Neutrophil (primary cell): ENCODE results near the gene FBXO45.

Experiments
- H3K27ac ChIP-seq: fragments of 200-600 bp; sonication (generic); 2 replicates; pipeline ENCODE4 v1.5.1; 2016; ENCODE audit warnings: mild to moderate bottlenecking, moderate library complexity
- H3K27me3 ChIP-seq: fragments of 200-600 bp; sonication (generic); 2 replicates; pipeline ENCODE4 v1.6.0; 2016; ENCODE audit warnings: mild to moderate bottlenecking
- H3K36me3 ChIP-seq: fragments of 200-600 bp; sonication (generic); 2 replicates; pipeline ENCODE4 v1.5.1; 2017
- H3K4me1 ChIP-seq, 2 experiments: fragments of 200-600 bp in 1 of 2; sonication (generic) in 1 of 2; 1 replicate in 1 of 2; 2 replicates in 1 of 2; pipeline versions ENCODE4 v1.5.1 to v1.6.1; 2013 to 2016; ENCODE audit warnings: low read depth in 1 of 2, low read length in 1 of 2, mild to moderate bottlenecking in 1 of 2, moderate library complexity in 1 of 2; ENCODE audit not compliant: control insufficient read depth in 1 of 2, insufficient read depth in 1 of 2
- H3K4me3 ChIP-seq, 2 experiments: fragments of 200-600 bp in 1 of 2; sonication (generic) in 1 of 2; 1 replicate in 1 of 2; 2 replicates in 1 of 2; pipeline ENCODE4 v1.5.1; 2013 to 2016; ENCODE audit warnings: low read depth in 1 of 2, low read length in 1 of 2, mild to moderate bottlenecking in 1 of 2, moderate library complexity in 1 of 2
- H3K9me3 ChIP-seq: fragments of 200-600 bp; sonication (generic); 2 replicates; pipeline ENCODE4 v1.5.1; 2016
- TF ChIP-seq, protein P1 (sequence below): fragments of 200-600 bp; sonication (generic); IDR thresholded peaks from 2 replicates; pipeline ENCODE4 v1.5.1; 2016; ENCODE audit warnings: antibody characterized with exemption

Gene FBXO45

DNA sequence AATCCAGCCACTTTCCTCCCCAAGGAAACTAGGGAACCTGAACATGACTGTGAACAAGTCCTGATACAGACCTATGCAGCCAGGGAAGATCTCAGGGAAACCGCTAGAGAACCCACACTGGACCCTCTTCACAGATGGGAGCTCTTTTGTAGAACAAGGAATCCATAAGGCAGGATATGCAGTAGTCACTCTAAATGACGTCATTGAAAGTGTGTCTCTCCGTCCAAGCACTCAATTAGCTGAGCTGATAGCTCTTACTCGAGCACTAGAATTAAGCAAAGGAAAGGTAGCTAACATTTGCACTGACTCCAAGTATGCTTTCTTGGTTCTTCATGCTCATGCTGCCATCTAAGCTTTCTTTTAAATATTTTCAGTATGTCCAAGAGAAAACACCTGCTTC lies 43.3 kb upstream of the FBXO45 start:
- Histone ChIP-seq H3K27ac (no peak overlapping the region), H3K27me3 (no peaks in the 10 kb centered on the region), H3K9me3 (peaks cover 2% of the 10 kb centered on the region), H3K4me1 (peaks cover 9 to 12% of the 10 kb centered on the region in 2 experiments), H3K36me3 (no peaks in the 10 kb centered on the region), H3K4me3 (no peak overlapping the region)
- TF ChIP-seq, protein P1, sequence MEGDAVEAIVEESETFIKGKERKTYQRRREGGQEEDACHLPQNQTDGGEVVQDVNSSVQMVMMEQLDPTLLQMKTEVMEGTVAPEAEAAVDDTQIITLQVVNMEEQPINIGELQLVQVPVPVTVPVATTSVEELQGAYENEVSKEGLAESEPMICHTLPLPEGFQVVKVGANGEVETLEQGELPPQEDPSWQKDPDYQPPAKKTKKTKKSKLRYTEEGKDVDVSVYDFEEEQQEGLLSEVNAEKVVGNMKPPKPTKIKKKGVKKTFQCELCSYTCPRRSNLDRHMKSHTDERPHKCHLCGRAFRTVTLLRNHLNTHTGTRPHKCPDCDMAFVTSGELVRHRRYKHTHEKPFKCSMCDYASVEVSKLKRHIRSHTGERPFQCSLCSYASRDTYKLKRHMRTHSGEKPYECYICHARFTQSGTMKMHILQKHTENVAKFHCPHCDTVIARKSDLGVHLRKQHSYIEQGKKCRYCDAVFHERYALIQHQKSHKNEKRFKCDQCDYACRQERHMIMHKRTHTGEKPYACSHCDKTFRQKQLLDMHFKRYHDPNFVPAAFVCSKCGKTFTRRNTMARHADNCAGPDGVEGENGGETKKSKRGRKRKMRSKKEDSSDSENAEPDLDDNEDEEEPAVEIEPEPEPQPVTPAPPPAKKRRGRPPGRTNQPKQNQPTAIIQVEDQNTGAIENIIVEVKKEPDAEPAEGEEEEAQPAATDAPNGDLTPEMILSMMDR, result no peak

DNA sequence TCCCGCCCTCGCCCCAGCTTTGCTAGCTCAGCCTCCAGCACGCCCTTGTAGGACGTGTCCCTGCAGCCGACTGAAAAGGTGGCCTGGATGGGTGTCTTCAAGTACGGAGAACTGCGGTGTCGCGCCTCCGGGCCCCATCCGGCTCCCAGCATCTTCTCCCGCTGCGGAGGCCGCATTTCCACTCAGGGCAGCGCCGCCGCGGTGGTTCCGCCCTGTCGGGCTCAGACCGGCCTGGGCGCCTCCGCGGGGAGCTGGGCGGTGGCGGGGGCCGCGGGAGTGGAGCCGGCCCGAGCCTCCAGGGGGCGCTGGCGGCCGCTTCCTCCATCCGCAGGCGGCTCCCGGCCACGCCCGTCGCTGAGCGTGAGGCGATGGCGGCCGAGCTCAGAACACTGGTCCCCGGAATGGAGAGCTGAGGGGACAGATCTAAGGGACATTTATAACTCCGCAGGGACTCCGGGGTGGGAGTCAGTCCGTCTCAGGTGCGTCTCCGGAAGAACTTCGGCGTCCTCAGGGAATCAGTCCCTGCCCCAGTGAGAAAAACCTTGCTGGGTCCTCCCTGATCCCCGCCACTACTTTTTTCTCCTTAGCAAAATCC lies 39.7 kb upstream of the FBXO45 start:
- Histone ChIP-seq H3K27ac (peak overlapping the region; percentile 54), H3K9me3 (no peaks in the 10 kb centered on the region), H3K36me3 (no peaks in the 10 kb centered on the region), H3K4me1 (peaks cover 9 to 12% of the 10 kb centered on the region in 2 experiments), H3K4me3 (peak overlapping the region; percentile 66 to 68), H3K27me3 (no peaks in the 10 kb centered on the region)
- TF ChIP-seq, protein P1, result peak; percentile 96

DNA sequence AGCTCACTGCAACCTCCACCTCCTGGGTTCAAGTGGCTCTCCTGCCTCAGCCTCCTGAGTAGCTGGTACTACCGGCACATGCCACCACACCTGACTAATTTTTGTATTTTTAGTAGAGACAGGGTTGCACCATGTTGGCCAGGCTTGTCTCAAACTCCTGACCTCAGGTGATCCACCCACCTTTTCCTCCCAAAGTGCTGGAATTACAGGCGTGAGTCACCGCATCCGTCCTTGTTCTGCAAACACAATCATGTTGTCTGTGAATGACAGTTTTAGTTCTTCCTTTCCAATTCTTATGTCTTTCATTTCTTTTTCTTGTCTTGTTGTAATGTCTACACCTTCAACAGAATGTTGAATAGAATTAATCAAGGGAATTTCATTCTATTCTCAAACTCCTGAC lies 37.0 kb upstream of the FBXO45 start:
- Histone ChIP-seq H3K4me1 (peaks cover 9 to 12% of the 10 kb centered on the region in 2 experiments), H3K27ac (no peak overlapping the region), H3K4me3 (no peak overlapping the region), H3K36me3 (no peaks in the 10 kb centered on the region), H3K9me3 (no peaks in the 10 kb centered on the region), H3K27me3 (no peaks in the 10 kb centered on the region)
- TF ChIP-seq, protein P1, result no peak

DNA sequence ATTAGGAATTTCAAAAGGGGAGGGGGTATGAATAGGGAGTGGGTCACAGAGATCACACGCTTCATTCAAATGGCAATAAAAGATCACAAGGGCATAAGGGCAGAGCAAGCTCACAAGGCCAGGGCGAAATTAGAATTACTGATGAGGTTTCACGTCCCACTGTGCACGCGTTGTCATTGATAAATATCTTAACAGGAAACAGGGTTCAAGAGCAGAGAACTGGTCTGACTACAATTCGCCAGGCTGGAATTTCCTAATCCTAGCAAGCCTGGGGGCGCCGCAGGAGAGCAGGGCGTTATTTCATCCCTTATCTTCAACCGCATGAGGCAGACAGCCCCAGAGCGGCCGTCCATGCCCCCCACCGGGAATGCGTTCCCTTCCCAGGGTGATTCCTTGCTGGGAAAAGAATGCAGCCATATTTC lies 35.2 kb upstream of the FBXO45 start:
- Histone ChIP-seq H3K27me3 (no peaks in the 10 kb centered on the region), H3K27ac (no peak overlapping the region), H3K4me1 (peaks cover 10 to 12% of the 10 kb centered on the region in 2 experiments), H3K4me3 (no peak overlapping the region), H3K36me3 (no peaks in the 10 kb centered on the region), H3K9me3 (no peaks in the 10 kb centered on the region)
- TF ChIP-seq, protein P1, result no peak

DNA sequence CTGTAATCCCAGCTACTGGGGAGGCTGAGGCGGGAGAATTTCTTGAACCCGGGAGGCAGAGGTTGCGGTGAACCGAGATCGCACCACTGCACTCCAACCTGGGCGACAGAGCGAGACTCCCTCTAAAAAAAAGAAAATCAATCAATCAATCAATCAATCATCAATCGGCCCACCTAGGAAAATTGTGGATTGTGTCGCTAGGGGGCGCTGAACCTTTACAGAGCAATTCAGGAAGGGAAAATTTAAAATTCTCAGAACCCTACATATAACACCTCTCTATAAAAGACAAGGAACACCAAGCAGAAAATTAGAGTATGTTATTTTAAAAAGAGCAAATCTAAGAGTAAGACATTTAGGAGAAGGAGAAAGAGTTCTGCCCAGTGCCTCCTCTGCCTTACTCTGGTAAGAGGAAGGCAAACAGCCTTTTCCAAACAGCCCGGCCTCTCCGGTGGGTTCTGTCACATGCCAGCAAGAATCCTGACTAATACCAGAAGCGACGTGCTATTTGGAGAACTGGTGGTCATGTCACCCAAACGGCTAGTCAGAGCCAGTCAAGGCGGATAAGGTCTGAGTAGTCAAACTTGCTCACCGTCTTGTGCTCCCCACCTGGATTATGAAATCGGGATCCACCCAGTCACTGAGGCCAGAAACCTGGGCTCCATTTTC lies 31.0 kb upstream of the FBXO45 start:
- no peaks in the 10 kb centered on the region for H3K36me3 ChIP-seq
- H3K27me3 ChIP-seq, result no peaks in the 10 kb centered on the region
- peaks cover 0 to 3% of the 10 kb centered on the region in 2 experiments for H3K4me1 ChIP-seq
- no peak overlapping the region for H3K27ac ChIP-seq
- TF ChIP-seq, protein P1, result peak; percentile 32
- no peak overlapping the region for H3K4me3 ChIP-seq
- H3K9me3 ChIP-seq, result no peaks in the 10 kb centered on the region
